NCI-H2081 (cell line): ENCODE results near the gene JPH2.

Experiments
- DNase-seq, 2 experiments: peaks; one replicate each; lab custom pipeline; 2025; lab: John Stamatoyannopoulos, UW

JPH2 gene

GRCh38 chr20:44125332-44126127 is 61.5 kb downstream of the JPH2 start:
- no peak for DNase-seq

DNA sequence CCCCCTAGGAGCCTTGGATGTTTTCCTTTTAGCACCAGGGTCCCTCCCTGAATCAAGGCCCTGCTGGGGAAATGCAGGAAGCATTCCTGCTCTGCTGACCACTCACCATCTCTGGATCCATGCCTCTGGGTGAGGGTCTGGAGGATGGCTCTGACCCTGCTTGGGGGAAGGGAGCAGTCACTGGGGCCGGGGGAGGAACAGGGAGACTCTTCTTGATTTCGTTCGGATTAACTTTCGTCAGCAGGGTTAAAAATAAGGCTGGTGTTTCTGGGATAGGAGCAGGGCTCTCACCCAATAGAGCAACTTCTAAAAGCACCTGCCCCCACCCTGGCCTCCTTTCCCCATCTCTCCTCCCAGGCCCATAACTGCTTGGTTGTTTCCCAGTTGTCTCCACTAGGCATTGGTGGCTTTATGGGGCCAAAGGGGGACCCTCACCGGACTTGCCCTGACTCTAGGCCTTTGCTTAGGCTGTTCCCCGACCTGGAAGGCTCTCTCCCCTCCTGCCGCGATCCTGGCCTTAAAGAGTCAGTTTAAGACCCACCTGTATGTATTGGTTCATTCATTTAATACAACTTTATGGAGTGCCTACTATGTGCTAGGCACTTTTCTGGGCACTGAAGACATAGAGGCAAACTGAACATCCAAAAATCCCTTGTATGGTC is 63.0 kb downstream of the JPH2 start:
- DNase-seq = no peak

GRCh38 chr20:44123251-44123650 is 63.7 kb downstream of the JPH2 start:
- no peak for DNase-seq

DNA sequence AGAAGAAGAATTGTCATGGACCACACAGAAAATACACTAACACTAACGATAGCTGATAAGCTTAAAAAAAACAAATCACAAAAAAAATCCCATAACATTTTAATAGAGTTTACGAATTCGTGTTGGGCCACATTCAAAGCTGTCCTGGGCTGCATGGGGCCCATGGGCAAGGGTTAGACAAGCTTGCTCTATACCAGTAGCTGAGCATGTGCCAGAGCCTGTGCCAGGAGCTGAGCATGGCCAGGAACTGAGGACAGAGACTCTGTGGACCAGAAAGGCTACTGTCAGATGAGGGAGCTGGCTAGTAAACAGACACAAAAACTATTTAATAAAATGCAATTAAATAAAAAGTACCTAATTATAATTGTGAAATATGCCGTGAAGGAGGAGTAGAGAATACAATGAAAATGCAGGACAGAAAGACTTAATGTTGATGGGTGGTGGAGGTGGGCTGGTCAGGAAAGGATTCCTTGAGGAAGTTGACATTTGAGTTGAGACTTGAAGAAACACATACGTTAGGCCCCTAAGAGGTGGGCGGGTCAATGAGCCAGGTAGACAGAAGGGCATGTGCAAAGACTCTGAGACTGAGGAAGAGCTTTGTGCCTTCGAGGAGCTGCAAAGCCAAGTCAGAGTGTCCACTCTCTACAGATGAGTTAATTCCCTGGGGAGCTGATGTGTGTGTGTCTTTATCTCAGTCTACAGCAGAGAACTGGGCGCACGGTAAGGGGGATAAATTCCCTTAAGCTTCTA is 66.1 kb downstream of the JPH2 start:
- no peak for DNase-seq

- DNase-seq = no peak
Measured at GRCh38 chr20:44118185-44119033, 68.6 kb downstream of the JPH2 start.

GRCh38 chr20:44117296-44118184 is 69.4 kb downstream of the JPH2 start:
- DNase-seq = no peak

DNA sequence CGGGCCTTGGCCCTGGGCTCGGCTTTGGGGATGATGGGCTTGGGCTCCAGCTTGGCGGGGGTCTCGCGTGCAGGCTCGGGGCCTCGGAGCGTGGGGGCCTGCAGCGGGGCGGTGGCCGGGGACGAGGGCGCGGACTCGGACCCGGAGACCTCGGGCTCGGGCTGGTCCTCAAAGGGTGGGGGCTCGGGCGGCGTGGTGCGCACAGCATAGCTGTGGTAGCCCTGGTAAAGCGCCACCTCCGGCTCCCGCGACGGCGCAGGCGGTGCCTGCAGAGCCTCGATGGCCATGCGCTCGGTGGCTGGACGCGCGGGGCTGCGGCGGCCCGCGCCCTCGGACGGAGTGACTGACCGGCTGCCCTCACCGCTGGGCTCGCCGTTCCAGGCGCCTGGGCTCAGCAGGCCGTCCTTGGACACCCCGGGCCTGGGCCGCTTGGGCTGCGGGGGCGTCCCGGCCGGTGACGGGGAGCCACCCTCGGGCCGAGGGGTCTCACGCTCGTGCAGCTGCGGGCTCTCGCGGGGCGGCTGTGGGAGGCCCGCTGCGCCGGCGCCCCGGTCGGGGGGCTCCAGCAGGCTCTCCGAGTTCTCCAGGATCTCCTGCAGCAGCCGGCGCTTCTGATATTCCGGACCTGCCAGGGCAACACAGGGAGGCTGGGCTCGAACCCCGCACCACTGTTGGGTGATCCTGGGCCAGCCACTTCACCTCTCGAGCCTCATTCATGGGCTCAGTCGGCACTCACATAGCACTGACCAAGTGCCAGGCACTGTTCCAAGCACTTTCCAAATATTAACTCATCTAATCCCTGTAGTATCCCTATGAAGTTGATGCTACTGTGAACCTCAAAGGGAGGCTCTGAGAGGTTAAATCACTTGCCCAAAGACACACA is 71.0 kb downstream of the JPH2 start:
- DNase-seq = no peak

- DNase-seq = no peak
Measured at GRCh38 chr20:44115181-44115580, 71.8 kb downstream of the JPH2 start.

GRCh38 chr20:44113618-44114376 is 73.2 kb downstream of the JPH2 start:
- no peak for DNase-seq

GRCh38 chr20:44112889-44113617 is 73.9 kb downstream of the JPH2 start:
- DNase-seq = no peak

- no peak for DNase-seq
Measured at GRCh38 chr20:44112456-44112855, 74.5 kb downstream of the JPH2 start.

- DNase-seq = no peak
Measured at GRCh38 chr20:44111712-44112335, 75.2 kb downstream of the JPH2 start.

DNA sequence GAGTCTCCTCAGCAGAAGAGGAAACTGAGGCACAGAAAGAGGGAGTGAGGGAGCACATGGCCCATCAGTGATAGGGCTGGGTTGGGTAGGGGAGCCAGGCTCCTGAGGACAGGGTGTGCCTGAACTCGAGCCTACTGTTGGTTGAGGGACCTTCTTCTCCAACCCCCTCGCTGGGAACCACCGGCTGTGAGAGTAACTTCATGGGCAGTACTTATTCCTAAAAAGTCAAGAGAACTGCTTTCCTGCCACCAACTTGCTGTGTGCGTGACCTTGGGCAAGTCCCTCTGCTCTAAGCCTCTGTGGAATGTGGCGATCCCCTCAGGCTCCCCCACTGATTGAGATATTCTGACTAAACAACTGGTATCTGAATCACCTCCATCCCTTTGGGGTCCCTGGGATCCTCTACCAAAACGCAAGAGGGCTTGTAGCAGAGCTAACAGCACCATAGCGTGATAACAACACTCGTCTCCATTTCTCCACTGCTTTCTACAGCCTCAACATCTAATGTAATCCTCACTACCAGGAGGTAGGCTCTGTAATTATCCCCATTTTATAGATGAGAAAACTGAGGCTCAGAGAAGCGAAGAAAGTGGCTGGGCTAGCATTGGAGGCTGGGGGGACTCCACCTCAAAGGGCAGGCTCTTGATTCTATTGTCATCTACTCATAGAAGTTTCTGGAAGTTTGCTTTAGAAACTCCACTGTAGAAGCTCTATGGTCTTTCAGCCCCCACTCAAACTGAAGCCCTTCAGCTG is 76.0 kb downstream of the JPH2 start:
- DNase-seq = no peak

DNA sequence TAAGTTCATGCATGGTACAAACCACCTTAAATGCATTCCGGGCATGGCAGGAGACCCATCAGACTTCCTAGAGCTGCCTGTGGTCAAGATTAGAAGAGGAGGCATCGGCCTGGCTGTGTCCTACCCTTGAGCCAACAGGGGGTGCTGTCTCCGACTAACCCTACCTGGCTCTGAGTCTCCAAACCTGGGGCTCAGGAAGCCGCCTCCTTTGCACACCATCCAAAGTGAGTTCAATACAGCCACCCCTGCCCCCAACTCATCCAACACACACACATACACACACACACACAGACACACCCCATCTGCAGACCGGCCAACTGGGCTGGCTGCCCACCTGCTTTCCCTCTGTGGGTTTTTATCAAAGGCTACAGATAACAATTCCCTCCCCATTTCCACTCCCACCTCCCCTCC is 77.0 kb downstream of the JPH2 start:
- DNase-seq = no peak

DNA sequence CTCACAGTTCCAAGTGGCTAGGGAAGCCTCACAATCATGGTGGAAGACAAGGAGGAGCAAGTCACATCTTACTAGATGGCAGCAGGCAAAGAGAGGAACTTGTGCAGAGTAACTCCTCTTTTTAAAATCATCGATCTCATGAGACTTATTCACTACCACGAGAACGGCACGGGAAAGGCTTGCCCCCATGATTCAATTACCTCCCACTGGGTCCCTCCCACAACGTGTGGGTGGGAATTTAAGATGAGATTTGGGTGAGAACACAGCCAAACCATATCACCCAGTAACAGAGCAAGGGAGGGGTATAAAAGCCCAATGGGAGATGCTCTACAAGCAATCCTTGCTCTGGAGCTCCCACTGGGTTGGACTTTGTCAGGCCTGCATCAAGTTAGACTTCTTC is 80.4 kb downstream of the JPH2 start:
- no peak for DNase-seq

DNA sequence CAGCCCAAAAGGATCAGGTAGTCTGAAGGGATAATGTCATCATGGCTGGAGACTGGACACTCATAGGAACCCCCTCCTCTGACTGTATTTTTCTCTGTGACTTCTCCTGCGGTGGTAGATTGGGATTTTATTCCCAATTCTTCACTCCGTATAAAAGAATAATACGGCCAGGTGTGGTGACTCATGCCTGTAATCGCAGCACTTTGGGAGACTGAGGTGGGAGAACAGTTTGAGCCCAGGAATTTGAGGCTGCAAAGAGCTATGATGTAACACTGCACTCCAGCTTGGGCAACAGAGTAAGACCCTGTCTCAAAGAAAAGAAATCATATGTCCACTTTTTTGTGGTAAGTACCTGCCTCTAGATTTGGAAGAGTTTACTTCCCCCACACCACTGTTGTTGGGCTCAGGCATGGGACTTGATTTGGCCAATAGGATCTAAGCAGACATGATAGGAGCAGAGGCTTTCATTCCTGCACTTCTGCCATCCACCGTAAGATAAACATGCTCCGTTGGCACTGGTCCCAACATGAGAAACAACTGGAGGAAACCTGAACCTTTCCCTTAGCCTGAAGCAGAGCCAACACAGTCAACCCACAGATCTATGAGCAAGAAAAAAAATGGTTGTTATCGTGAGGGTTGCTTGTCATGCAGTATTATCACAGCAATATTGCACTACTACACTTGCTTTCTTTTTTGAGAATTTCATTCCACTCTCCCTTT is 82.0 kb downstream of the JPH2 start:
- DNase-seq = no peak

DNA sequence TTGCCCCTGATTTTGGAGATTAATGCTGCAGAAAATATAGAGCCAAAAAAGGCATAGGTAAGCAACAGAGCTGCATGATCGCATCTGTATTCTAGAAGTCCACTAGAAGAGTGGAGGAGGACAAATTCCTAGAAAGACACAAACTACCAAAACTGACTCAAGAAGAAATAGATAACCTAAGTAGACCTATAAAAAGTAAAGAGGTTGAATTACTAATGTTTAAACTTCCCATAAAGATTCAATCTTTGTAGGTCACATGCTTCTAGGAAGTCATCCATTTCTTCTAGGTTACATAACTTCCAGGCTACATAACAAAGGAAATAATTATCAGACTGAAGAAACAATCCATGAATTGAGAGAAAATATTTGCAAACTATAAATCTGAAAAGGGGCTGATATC is 84.4 kb downstream of the JPH2 start:
- no peak for DNase-seq
